Ectodermal cell (in vitro differentiated cells): Measurements from ENCODE around the gene EPHA3. TPM values are rescaled to one million over a fixed set of nuclear protein-coding genes. Genes with fewer than 3 reads are reported as not detected.

ENCODE experiments used
- H3K27ac ChIP-seq: 2 replicates; pipeline ENCODE4 v1.7.0; 2013; ENCODE audit warnings: mild to moderate bottlenecking, low read depth, low read length; ENCODE audit not compliant: insufficient read depth, poor library complexity, severe bottlenecking
- H3K27me3 ChIP-seq: 2 replicates; pipeline ENCODE4 v1.7.0; 2013; ENCODE audit warnings: mild to moderate bottlenecking, low read length; ENCODE audit not compliant: insufficient read depth, control insufficient read depth, poor library complexity, severe bottlenecking
- H3K36me3 ChIP-seq: one replicate; pipeline ENCODE4 v1.7.0; 2013; ENCODE audit warnings: low read length; ENCODE audit not compliant: control insufficient read depth, insufficient read depth
- H3K4me1 ChIP-seq: one replicate; pipeline ENCODE4 v1.7.0; 2013; ENCODE audit warnings: low read length; ENCODE audit not compliant: control insufficient read depth, insufficient read depth
- H3K4me3 ChIP-seq: 2 replicates; pipeline ENCODE4 v1.7.0; 2013; ENCODE audit warnings: low read depth, low read length, control low read depth; ENCODE audit not compliant: insufficient read depth
- H3K9me3 ChIP-seq: 2 replicates; pipeline ENCODE4 v1.7.0; 2013; ENCODE audit warnings: mild to moderate bottlenecking, low read length, moderate library complexity; ENCODE audit not compliant: control insufficient read depth
- WGBS, 2 experiments: methylation state at CpG; one replicate each; pipeline ENCODE4 v1.1.7; 2013; ENCODE audit warnings: missing lambda C conversion rate in 2 of 2; 5-methylcytosine and 5-hydroxymethylcytosine counted together
- polyA plus RNA-seq, 4 experiments: library from polyadenylated mRNA; stranded (reverse); fragments of 50-300 nt; gene quantifications; one replicate each; pipeline ENCODE4 v1.2.3, GENCODE V29; 2013

Gene EPHA3
- polyA plus RNA-seq (2013, experiment 1 of 4): 1.1 TPM
- 0.80 TPM for polyA plus RNA-seq (2013, experiment 2 of 4)
- polyA plus RNA-seq (2013, experiment 3 of 4): 1.6 TPM
- 2.3 TPM for polyA plus RNA-seq (2013, experiment 4 of 4)

DNA sequence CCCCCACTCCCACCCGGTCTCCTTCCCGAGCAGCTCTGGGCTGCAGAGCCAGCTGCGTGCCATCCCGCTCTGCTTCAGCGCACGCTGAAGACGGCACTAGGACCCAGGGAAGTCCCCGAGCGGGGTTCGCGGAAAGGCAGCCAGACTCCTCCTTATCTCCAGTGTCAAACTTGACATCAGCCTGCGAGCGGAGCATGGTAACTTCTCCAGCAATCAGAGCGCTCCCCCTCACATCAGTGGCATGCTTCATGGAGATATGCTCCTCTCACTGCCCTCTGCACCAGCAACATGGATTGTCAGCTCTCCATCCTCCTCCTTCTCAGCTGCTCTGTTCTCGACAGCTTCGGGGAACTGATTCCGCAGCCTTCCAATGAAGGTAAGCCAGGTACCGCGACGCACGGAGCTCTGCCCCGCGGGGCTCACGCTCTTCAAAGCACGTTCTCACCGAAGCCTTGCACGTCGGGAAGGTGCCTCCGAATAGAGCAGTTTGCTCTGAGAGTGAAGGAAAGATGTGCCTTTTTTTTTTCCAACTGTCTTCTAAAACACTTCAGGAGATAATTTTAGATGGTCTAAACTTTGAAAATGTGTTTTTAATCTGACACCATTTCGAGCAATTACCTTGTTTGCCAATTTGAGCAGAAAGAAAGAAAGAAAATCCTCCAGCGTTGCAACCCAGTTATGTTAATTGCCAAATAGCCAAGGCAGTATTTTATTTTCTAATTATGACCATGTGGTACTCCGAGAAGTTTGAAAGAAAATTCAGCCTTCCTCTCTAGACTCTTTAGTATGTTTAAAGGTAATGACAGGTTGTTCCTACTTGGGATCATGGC is at the start of gene EPHA3:
EPHA3 (plus strand) TSS at position 161 of the 830 bp plus-strand sequence; CDS start at position 289, 128 bp downstream.
- no peaks in the 10 kb centered on the region for H3K36me3 ChIP-seq
- no peaks in the 10 kb centered on the region for H3K4me1 ChIP-seq
- no peak within 1 kb of the TSS for H3K27ac ChIP-seq
- H3K9me3 ChIP-seq: no peaks in the 10 kb centered on the region
- peak within 1 kb of the TSS; percentile 37 for H3K4me3 ChIP-seq
- 3% methylated on average over 31 to 32 of the region's 32 CpGs for WGBS, 2 experiments
- H3K27me3 ChIP-seq: peaks cover 38% of the 10 kb centered on the region

DNA sequence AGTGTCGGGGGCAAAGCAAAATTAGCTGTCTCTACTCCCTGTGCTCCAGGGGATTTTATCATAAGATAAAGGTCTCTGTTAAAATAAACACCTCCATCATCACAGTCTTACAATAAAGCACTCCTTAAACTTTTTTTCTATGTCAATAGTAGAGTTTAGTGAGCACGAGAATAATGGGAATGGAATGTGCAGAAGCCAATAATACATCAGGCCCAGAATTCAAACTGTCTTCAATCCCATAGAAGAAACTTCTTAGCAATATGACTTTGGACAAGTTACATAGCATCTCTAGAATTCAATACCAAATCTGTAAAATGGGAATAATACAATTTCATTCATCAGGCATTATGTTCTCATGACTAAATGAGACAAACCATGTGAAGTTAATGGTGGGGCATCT is 49.0 kb upstream of the EPHA3 start:
- Histone ChIP-seq H3K36me3 (no peaks in the 10 kb centered on the region), H3K4me3 (no peak overlapping the region), H3K9me3 (no peaks in the 10 kb centered on the region), H3K4me1 (no peaks in the 10 kb centered on the region), H3K27me3 (no peaks in the 10 kb centered on the region), H3K27ac (no peak overlapping the region)
- WGBS, 2 experiments: 87 to 100% methylated on average over 1 to 2 of the region's 2 CpGs

DNA sequence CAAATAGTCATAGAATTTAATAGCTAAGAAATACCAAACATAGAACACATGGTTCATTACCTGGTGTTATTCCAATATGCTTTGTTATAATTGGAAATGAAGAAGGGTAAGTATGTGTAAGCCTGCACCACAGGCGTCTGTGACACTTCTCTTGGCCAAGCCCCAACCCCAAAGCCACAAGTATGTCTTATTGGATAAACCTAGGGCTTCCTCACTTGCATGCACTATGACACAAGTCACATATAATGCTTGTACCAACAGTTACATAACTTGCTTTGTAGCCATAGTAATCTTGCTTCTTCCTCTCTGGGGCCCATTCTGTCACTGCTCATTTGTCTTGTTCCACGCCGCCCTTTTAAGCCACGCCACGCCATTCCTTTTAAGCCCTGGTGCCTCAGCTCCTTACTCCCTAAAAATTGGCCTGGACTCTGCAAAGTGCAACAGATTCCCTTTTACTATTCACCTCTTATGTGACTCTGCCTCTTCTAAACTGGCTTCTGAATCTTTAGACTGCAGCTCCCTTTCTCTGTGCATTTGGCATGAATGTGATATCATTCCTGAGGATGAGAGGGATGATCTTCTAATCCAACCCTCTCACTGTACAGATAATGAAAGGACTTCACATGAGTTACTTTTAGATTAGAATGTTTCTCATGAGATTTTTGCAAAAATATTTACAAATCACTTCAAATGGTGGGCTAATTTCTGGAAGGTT is 48.1 kb upstream of the EPHA3 start:
- Histone ChIP-seq H3K4me3 (no peak overlapping the region), H3K4me1 (no peaks in the 10 kb centered on the region), H3K9me3 (no peaks in the 10 kb centered on the region), H3K27me3 (no peaks in the 10 kb centered on the region), H3K27ac (no peak overlapping the region), H3K36me3 (no peaks in the 10 kb centered on the region)
- 91 to 93% methylated on average over 5 of the region's 5 CpGs for WGBS, 2 experiments

GRCh38 chr3:89061259-89061658 is 46.2 kb upstream of the EPHA3 start:
- H3K4me3 ChIP-seq: no peak overlapping the region
- no peaks in the 10 kb centered on the region for H3K4me1 ChIP-seq
- H3K9me3 ChIP-seq: no peaks in the 10 kb centered on the region
- whole genome bisulfite sequencing, 2 experiments: 100% methylated on average over 1 to 2 of the region's 2 CpGs
- H3K27me3 ChIP-seq: no peaks in the 10 kb centered on the region
- no peak overlapping the region for H3K27ac ChIP-seq
- H3K36me3 ChIP-seq: no peaks in the 10 kb centered on the region

DNA sequence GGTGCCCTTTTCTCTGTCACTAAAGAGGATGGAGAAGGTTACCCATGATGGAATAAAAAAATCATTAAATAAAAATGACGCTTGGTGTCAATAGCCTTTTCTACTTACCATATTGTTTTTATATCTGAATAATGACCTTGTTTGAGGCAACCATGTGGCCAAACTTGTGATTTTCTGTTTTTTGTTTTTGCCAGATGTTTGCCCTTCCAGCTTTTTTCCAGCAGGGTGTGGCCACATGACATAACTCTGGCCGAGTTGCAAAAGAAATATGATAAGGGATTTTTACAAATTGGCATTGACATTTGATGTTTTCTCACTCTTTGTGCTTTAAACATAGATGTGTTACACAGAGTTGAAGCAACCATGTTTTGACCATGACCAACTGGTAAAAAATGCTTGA is 39.7 kb upstream of the EPHA3 start:
- H3K9me3 ChIP-seq: no peaks in the 10 kb centered on the region
- H3K36me3 ChIP-seq: no peaks in the 10 kb centered on the region
- WGBS, 2 experiments: 94 to 100% methylated on average over 1 to 2 of the region's 2 CpGs
- no peaks in the 10 kb centered on the region for H3K27me3 ChIP-seq
- H3K4me1 ChIP-seq: peaks cover 4% of the 10 kb centered on the region
- no peak overlapping the region for H3K27ac ChIP-seq
- H3K4me3 ChIP-seq: no peak overlapping the region

DNA sequence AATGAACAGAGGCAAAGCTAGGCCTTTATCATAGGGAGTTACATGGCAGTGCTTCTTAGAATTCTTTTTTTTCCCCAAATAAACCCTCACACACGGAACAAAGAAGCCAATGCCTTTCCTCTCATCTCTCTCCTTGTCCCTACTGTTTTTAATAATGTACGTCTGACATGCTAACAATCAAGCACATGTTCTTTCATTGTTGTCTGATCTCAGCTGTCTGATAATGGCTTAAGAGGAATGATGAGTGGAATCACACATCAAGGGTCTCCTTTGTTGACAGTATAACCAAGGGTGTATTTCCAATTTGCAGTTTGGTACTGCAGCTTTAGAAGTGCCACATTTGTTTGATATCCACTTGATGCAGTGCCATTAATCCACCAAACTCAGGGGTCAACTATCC is 34.8 kb upstream of the EPHA3 start:
- H3K27ac ChIP-seq: peak overlapping the region; percentile 55
- no peaks in the 10 kb centered on the region for H3K36me3 ChIP-seq
- peaks cover 5% of the 10 kb centered on the region for H3K4me1 ChIP-seq
- H3K9me3 ChIP-seq: no peaks in the 10 kb centered on the region
- H3K27me3 ChIP-seq: no peaks in the 10 kb centered on the region
- H3K4me3 ChIP-seq: no peak overlapping the region
- 69 to 77% methylated on average over 2 of the region's 2 CpGs for WGBS, 2 experiments

DNA sequence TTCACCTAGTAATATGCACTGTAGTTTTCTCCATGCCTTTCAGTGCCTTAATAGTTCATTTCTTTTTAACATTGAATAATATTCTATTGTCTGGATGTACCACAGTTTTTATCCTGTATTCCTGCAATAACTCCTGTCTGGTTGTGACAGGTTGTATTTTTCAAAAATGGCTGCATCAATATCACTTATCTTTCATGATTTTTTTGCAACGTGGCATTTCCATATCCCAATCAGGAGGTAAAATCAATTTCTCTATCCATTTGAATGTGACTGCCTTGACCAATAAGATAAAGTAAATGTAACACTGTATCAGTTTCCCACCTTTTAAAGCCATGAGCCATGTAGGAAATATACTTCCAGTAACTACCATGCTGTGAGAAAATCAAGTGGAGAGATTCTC is 27.5 kb upstream of the EPHA3 start:
- Histone ChIP-seq H3K27ac (no peak overlapping the region), H3K36me3 (no peaks in the 10 kb centered on the region), H3K27me3 (no peaks in the 10 kb centered on the region), H3K4me1 (no peaks in the 10 kb centered on the region), H3K4me3 (no peak overlapping the region), H3K9me3 (no peaks in the 10 kb centered on the region)
- WGBS, 2 experiments: 71 to 100% methylated on average over 1 of the region's 1 CpG

DNA sequence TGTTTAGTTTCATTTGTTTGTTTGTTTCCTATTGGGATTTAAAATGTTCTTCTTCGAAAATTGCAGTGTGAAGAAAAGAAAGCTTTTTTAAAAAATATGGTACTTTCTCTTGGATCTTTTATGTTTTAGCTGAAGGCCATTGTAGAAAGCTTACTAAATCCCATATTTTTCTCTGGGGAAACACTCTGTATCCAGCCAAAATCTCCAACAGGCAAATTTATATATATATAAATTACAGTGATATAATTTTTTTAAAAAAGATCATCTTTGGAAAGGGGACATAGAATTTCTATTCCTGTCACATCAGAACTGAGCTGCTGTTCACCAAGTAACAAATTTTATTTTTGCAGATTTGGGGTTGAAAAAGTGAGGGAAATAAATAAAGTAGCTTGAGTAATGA is 19.6 kb upstream of the EPHA3 start:
- Histone ChIP-seq H3K4me1 (no peaks in the 10 kb centered on the region), H3K4me3 (no peak overlapping the region), H3K27me3 (no peaks in the 10 kb centered on the region), H3K9me3 (no peaks in the 10 kb centered on the region), H3K27ac (no peak overlapping the region), H3K36me3 (no peaks in the 10 kb centered on the region)
- 100% methylated on average over 1 of the region's 1 CpG for WGBS, 2 experiments

DNA sequence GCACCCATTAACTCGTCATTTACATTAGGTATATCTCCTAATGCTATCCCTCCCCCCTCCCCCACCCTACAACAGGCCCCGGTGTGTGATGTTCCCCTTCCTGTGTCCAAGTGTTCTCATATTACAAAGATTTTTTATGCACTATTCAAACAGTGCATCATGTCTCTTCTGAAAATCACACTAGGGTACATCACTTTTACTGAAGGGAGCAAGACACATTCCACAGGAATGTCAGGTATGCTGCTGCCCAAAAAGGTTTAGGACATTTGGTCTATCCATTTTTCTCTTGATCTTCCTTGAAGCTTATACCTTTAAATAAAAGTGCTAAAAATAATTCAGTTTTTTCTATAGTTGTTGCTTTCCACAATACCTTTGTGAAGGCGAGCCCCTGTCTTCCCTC is 9.2 kb upstream of the EPHA3 start:
- Histone ChIP-seq H3K4me1 (no peaks in the 10 kb centered on the region), H3K4me3 (no peak overlapping the region), H3K27ac (no peak overlapping the region), H3K9me3 (no peaks in the 10 kb centered on the region), H3K27me3 (no peaks in the 10 kb centered on the region), H3K36me3 (no peaks in the 10 kb centered on the region)
- 86 to 94% methylated on average over 2 to 3 of the region's 3 CpGs for WGBS, 2 experiments

DNA sequence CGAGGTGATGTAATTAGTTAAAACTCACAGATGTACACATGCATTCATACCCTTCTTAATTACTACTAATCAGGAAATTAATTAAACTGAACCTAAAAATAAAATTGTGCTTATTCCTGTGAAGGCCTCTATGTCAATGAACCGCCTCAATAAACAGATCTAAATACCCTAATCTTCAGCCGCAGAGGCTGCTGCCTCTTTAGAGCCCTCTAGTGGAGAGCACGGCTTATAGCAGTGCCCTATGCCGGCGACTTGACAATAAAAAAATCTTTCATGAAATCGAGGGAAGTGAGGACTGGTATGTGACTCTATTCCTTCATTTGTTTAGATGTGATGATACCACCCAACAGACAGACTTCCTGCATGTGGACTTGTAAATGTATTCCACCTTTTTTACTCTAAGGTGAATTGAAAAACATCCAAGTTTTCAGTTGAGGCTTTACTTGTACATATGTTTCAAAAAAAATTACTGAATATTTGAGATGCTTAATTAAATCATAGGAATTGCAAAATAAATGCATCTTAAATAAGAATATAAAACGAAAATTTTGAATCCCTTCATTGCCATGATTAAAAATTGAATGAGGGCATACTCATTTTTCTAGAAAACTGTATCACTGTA is 8.3 kb upstream of the EPHA3 start:
- no peaks in the 10 kb centered on the region for H3K36me3 ChIP-seq
- no peak overlapping the region for H3K4me3 ChIP-seq
- H3K27me3 ChIP-seq: no peaks in the 10 kb centered on the region
- no peak overlapping the region for H3K27ac ChIP-seq
- H3K4me1 ChIP-seq: no peaks in the 10 kb centered on the region
- WGBS, 2 experiments: 18 to 34% methylated on average over 6 to 7 of the region's 8 CpGs
- H3K9me3 ChIP-seq: no peaks in the 10 kb centered on the region
